NB4 (cell line): ENCODE measurements around the gene EDIL3.

ENCODE experiments used
- DNase-seq: peaks from one replicate; pipeline ENCODE4 v3.0.0; 2010; ENCODE audit warnings: low read depth
- H3K4me3 ChIP-seq: one replicate; pipeline ENCODE4 v1.5.1; 2011; ENCODE audit warnings: mild to moderate bottlenecking, low read depth, low read length, moderate library complexity
- MYC ChIP-seq: IDR thresholded peaks from 2 replicates; pipeline ENCODE4 v1.6.1; 2011; ENCODE audit warnings: low read depth, low read length
- POLR2A ChIP-seq: IDR thresholded peaks from 2 replicates; pipeline ENCODE4 v1.6.1; 2011; ENCODE audit warnings: mild to moderate bottlenecking; ENCODE audit not compliant: insufficient read length; ENCODE audit errors: extremely low read depth
- TF ChIP-seq, protein P1 (sequence below): IDR thresholded peaks from one replicate; pipeline ENCODE4 v1.5.1; 2012; ENCODE audit warnings: low read depth, low read length
- TF ChIP-seq, protein P2 (sequence below): IDR thresholded peaks from 2 replicates; pipeline ENCODE4 v1.6.1; 2011; ENCODE audit warnings: low read depth, low read length

EDIL3 gene

GRCh38 chr5:84059672-84060071, 325.0 kb downstream of the EDIL3 start:
- TF ChIP-seq MYC (no peak), POLR2A (no peak)
- TF ChIP-seq, protein P1, sequence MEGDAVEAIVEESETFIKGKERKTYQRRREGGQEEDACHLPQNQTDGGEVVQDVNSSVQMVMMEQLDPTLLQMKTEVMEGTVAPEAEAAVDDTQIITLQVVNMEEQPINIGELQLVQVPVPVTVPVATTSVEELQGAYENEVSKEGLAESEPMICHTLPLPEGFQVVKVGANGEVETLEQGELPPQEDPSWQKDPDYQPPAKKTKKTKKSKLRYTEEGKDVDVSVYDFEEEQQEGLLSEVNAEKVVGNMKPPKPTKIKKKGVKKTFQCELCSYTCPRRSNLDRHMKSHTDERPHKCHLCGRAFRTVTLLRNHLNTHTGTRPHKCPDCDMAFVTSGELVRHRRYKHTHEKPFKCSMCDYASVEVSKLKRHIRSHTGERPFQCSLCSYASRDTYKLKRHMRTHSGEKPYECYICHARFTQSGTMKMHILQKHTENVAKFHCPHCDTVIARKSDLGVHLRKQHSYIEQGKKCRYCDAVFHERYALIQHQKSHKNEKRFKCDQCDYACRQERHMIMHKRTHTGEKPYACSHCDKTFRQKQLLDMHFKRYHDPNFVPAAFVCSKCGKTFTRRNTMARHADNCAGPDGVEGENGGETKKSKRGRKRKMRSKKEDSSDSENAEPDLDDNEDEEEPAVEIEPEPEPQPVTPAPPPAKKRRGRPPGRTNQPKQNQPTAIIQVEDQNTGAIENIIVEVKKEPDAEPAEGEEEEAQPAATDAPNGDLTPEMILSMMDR, result no peak
- TF ChIP-seq, protein P2, sequence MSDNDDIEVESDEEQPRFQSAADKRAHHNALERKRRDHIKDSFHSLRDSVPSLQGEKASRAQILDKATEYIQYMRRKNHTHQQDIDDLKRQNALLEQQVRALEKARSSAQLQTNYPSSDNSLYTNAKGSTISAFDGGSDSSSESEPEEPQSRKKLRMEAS, result no peak
- DNase-seq, result no peak
- H3K4me3 ChIP-seq, result no peak overlapping the region

DNA sequence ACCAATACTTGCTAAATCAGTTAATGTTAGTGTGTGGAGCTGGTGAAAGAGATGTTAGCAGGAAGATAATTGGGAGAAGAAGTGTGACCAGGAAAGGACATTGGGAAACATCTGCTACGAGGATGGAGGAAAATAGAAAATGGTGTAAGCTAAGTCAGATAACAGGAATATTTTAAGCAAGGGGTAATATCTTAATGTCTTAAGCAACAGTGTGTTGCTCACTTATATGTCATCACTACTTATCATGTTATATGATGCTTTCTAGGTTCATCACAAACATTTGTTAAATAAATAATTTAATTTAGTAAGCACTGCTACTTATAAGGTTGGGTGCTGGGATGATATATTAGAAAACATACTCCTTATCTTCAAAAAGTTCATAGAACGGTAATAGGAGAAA, 326.1 kb downstream of the EDIL3 start:
- TF ChIP-seq MYC, result no peak
- TF ChIP-seq, protein P1, result no peak
- TF ChIP-seq, protein P2, result no peak
- TF ChIP-seq POLR2A, result no peak
- DNase-seq, result no peak
- no peak overlapping the region for H3K4me3 ChIP-seq

GRCh38 chr5:84057211-84057610, 327.5 kb downstream of the EDIL3 start:
- DNase-seq, result no peak
- H3K4me3 ChIP-seq, result no peak overlapping the region
- TF ChIP-seq MYC (no peak), POLR2A (no peak)
- TF ChIP-seq, protein P1, result no peak
- TF ChIP-seq, protein P2, result no peak

DNA sequence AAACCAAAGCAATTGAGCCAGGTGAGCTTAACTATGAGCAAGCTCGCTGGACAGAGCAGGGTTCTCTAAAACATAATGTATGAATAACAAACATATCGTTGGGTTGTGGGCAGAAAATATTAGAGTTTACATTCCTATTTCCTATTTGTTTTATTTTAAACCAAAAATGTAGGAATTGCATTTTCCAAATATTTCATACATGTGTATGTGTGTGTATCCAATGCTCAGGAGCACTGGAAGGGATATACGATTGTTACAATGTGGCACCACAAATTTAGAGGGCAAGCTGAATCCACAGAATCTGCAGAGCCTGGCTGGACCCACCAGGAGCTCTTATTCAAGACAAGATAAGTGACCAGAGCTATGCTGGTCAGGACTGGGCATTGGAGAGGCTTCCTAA, 338.7 kb downstream of the EDIL3 start:
- TF ChIP-seq, protein P2, result no peak
- TF ChIP-seq, protein P1, result no peak
- no peak for TF ChIP-seq MYC
- no peak for DNase-seq

GRCh38 chr5:84036842-84037241, 347.8 kb downstream of the EDIL3 start:
- no peak for DNase-seq
- TF ChIP-seq MYC (no peak), POLR2A (no peak)
- TF ChIP-seq, protein P2, result no peak
- TF ChIP-seq, protein P1, result no peak
- no peak overlapping the region for H3K4me3 ChIP-seq

More for the DNA sequence above, 338.7 kb downstream of the EDIL3 start:
- H3K4me3 ChIP-seq, result no peak overlapping the region

DNA sequence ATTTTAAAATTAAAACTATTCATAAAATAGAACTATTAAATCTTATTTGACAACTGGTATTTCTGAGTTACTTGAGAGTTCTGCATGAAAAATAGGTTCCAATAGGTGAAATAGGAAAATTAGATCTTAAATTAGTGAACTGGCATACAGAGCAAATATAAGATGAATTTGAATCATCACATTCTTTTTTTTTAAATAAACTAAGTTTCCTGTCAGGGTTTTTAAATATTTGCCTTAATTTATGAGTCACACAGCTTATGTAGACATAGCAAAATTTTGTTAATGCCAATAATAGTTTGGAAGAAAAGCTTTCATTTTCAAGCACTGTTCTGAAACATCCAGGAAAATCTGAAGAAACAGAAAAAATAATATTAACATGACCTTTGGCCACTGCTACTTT, 352.4 kb downstream of the EDIL3 start:
- DNase-seq, result no peak

More for the DNA sequence above, 352.4 kb downstream of the EDIL3 start:
- no peak overlapping the region for H3K4me3 ChIP-seq
- no peak for TF ChIP-seq MYC
- TF ChIP-seq POLR2A, result no peak
- TF ChIP-seq, protein P1, result no peak
- TF ChIP-seq, protein P2, result no peak
